NCI-H1417 (cell line): ENCODE measurements around the gene FADS2.

Experiments
- DNase-seq, 3 experiments: peaks; one replicate each; lab custom pipeline; 2025; lab: John Stamatoyannopoulos, UW

FADS2 gene

DNA sequence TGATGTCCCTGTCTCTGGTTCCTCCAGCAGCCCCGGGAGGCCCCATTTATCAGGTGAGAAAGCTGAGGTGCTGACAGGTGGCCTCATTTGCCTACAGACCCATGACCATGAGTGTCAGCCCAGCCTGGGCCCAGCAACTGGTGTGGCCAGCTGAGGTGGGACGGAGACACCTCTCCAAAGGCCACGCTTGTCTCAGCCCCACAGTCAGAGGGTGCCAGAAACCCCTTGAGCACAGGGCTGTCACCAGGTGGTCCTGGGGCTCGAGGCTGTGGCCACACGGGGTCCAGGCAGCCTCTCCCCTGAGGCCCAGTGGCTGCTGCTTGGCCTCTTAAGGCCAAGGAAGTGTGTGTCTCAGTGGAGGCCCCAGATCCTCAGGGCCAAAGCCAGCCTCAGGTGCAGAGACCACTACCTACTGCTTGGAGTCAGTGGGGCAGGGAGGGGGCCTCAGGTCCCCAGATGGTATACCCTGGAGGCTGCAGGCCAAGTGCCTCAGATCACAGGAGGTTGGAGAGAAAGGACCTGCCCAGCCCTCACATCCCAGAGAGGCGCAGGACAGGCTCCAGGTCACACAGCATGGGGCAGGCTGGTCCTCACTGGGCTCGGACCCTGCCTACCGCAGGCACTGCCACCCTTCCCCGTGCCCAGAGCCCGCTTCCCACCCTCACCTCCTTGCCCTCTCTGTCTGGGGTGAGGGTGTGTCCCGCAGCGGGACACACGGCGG is 77.9 kb downstream of the FADS2 start:
- no peak for DNase-seq

DNA sequence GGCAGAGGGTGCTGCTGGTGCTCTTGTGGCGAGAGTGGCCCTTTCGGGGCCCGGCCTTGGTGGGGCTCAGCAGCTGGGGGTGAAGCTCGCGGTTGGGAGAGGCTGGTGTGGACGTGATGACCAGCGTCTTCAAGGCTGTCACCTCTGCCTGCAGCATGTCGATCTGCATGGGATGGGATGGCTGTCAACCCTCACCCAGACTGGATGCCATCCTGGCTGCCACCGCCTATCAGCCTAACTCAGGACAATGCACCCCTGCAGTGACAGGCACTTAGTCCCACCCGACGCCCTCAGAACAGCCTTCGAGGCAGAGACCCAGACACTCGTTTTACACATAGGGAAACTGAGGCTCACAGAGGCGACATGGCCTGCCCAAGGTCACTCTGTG is 78.4 kb downstream of the FADS2 start:
- DNase-seq, result no peak

GRCh38 chr11:61907282-61907681 is 79.2 kb downstream of the FADS2 start:
- no peak for DNase-seq

- DNase-seq, result no peak
These were observed 80.0 kb downstream of the FADS2 start for GRCh38 chr11:61907871-61908729.

- no peak for DNase-seq
These were observed 80.7 kb downstream of the FADS2 start for GRCh38 chr11:61908730-61909316.

- DNase-seq, result no peak
These were observed 82.4 kb downstream of the FADS2 start for GRCh38 chr11:61910187-61911127.

- DNase-seq, result no peak
These were observed 83.1 kb downstream of the FADS2 start for GRCh38 chr11:61911128-61911700.

GRCh38 chr11:61911701-61912529 is 83.8 kb downstream of the FADS2 start:
- DNase-seq, result no peak

GRCh38 chr11:61912530-61912898 is 84.4 kb downstream of the FADS2 start:
- DNase-seq, result no peak

GRCh38 chr11:61912991-61913698 is 85.0 kb downstream of the FADS2 start:
- no peak for DNase-seq

GRCh38 chr11:61913699-61914395 is 85.7 kb downstream of the FADS2 start:
- no peak for DNase-seq

GRCh38 chr11:61914471-61915171 is 86.5 kb downstream of the FADS2 start:
- no peak for DNase-seq

DNA sequence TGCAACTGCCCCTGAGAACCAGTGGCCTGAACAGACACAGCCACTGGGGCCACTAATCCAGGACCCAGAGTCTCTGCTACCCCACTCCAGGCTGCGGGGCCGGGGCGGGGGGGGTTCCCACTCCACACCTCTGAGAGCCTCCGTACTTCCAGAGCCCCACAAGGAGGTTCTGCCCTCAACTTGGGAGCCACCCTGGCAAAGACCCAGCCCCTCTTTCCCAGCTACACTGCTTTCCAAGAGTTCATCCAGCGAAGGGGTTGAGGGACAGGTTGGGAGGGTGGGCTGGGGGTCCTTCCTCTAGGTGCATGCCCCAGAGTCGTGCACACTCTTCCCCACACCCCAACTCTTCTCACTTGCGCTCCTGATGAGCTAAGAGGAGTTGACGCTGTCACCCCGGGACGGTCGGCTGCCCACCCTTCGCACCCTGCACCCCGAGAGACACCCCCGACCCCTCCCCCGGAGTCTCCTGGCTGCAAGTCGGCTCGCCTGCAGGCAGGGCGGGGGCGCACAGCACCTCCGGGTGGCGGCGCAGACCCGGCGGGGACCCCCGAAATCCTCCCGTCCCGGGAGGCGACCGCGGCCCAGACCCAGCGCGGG is 88.7 kb downstream of the FADS2 start:
- no peak for DNase-seq
